GM12872 (cell line): ENCODE data around the gene CD59.

Source experiments
- TF ChIP-seq, protein P1 (sequence below): IDR thresholded peaks from 3 replicates; pipeline ENCODE4 v1.5.1; 2011; ENCODE audit warnings: low read depth, mild to moderate bottlenecking, low read length, moderate library complexity; ENCODE audit not compliant: insufficient read depth

Gene CD59

DNA sequence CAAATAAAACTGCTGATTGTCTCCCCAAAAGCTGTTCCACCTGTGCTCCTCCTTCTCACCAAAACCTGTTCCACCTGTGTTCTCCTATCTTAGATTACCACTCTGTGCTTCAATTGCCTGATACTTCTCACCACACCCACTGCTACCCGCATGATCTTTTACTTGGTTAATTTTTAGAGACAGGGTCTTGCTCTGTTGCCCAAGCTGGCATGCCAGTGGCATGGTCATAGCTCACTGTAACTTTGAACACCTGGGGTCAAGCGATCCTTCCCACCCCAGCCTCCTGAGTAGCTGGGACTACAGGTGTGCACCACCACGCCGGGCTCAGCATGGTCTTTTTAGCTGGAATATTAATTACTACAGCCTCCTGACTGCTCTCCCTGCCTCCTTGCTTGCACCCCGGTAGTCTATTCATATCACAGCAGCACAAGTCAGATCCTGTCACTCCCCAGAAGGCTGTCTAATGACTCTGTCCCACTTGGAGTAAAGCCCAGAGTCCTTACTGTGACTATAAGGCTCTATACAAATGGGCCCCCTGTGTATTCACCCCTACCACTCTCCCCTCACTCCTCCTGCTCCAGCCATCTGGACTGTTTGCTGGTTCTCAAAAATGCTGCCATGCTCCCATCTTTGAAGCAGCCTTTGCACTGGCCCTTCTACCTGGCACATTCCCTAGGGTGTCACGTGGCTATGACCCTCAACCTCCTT lies 39.1 kb downstream of the CD59 start:
- TF ChIP-seq, protein P1, sequence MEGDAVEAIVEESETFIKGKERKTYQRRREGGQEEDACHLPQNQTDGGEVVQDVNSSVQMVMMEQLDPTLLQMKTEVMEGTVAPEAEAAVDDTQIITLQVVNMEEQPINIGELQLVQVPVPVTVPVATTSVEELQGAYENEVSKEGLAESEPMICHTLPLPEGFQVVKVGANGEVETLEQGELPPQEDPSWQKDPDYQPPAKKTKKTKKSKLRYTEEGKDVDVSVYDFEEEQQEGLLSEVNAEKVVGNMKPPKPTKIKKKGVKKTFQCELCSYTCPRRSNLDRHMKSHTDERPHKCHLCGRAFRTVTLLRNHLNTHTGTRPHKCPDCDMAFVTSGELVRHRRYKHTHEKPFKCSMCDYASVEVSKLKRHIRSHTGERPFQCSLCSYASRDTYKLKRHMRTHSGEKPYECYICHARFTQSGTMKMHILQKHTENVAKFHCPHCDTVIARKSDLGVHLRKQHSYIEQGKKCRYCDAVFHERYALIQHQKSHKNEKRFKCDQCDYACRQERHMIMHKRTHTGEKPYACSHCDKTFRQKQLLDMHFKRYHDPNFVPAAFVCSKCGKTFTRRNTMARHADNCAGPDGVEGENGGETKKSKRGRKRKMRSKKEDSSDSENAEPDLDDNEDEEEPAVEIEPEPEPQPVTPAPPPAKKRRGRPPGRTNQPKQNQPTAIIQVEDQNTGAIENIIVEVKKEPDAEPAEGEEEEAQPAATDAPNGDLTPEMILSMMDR: no peak

DNA sequence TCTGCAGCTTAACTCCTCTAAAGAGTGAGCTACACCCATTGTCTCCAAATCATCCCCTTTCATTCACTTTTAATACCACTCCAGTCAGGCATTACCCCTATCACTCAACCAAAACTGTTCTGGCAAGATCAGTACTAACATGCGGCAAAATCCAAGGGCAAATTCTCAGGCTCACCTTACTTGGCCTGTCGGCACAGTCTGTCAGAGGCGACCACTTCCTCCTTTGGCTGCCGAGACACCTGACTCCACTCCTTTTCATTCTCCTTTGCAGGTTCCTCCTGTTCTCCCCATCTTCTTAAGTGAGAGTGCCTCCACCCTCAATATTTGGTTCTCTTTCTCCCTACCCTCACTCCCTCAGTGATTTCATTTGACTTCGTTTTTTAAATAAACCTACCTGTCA lies 39.8 kb downstream of the CD59 start:
- TF ChIP-seq, protein P1: no peak

DNA sequence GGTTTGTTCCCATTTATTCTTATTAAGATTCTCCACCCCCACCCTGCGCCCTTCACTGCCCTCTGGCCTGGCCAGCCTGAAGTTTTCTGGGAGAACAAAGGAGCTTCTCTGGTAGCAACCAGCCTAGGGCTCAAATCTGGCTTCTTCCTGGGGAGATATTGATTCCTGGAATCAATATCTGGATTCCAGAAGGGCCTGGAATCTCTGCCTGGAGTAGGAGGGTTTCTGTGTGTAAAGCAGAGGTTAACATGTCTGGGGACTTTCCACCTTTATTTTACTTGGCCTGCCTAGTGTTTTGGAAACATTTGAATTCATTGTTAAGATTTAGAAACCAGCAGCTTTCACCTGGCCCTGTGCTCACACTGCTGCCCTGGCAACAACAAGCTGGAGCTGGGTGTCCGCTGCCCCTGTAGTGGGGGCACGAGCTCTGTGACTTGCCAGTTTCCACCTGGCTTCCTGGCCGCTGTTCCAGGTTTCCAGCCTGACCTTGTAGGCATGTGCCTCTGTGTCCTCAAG lies 41.1 kb downstream of the CD59 start:
- TF ChIP-seq, protein P1: no peak

DNA sequence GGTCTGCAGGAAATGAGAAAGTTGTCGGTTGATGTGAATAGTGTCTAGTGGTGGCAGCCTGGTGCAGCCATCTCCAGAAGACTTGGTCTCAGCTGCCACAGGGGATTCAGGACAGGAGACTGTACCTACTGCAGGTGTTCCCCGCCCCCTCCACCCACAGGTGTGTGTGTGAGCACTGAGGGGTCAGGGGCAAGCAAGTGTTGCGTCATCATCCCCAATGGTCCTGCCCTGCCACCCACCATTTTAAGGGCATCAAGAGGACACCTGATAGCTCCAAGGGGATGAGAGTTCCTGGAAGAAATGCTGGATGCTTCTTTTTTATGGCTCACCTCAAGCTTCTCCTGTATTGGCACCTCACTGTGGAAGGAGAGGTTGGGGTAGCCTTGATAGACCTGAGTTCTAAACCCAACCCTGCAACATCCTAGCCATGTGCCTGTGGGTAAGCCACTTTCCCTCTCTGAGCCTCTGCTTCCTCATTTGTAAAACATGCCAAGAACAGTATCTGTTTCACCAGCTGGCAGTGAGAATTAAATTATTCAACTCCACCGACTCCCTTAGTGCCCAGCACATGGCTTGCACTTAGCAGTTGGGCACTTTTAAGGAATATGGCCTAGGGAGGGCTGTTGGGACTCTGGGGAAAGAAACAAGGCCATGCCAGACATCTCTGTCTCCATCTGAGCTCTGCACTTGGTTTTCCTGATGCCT lies 41.7 kb downstream of the CD59 start:
- TF ChIP-seq, protein P1: no peak

DNA sequence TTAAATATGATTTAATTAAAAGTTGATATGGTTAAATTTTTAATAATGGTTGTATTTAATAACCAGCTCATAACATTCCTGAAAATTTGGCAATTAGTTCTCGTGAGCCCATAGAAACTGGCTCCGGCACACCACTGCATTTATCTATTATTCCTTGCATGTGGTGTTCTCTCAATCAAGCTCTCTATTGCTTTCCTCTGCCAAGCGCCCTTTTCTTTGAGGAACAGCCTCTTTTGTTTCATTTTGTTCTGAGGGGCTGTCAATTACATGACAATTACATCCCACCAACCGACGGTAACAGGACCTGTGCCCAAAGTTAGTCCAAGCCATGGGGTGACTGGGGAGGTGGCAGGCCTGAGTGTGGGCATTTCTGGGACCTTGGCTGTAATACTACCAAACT lies 43.7 kb downstream of the CD59 start:
- TF ChIP-seq, protein P1: no peak

DNA sequence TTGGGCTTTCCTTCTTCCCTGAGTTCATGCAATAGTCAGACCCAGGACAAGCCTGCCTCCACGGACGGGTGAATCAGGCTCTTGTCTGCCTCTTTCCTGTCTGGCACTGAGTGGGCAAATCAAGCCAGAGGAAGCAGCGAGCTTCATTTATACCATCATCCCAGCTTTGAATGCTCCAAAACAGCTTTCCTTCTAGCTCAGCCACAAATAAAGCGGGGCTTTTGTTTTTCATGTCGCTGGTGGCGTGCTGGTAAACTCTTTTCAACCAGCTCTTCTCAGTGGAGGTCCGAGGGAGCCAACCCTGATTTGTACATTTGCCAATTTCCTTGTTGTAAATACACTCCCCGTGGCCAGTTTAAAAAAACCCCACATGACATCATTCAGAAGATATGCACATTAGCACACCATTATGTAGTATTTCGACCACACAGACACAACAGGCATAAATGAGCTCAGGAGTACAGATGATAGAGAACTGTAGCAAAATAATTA lies 44.2 kb downstream of the CD59 start:
- TF ChIP-seq, protein P1: no peak

DNA sequence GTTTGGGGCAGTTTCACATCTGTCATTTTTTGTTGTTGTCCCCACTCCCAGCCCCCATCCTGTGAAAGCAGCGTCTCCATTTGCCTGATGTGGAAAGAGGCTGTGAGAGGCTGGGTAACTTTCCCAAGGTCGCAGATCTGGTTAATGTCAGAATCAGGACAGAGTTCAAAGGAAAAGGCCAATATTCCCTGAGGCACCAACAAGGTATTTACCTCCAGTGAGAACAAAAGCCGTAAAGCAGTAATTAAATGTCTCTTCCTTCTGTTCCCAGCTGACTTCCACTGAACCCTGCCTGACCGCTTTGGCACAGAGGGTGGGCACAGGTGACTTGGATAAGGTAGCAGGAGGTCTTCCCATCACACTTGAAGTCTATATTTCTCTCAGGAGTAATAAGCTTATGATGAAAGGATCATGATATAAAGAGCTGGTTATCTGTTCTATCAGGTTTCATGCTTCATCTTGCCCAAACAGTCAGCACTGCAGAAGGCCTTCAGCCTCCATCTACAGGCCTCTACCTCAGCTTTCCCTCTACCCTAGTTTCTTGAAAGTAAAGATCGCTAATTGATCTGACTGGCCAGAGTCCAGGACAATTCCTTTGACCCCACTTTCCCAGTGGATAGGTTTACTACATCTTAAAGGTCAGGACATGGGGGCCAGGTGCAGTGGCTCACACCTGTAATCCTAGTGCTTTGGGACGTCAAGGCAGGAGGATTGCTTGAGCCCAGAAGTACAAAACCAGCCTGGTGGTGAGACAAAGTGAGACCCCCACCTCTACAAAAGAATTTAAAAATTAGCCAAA lies 45.0 kb downstream of the CD59 start:
- TF ChIP-seq, protein P1: no peak
